ENCODE results near the gene STXBP5. TPM values are rescaled to one million over a fixed set of nuclear protein-coding genes. Genes with fewer than 3 reads are reported as not detected.

Gene STXBP5
- total RNA-seq, 1 experiment from 2014 or later: 17.9 TPM

DNA sequence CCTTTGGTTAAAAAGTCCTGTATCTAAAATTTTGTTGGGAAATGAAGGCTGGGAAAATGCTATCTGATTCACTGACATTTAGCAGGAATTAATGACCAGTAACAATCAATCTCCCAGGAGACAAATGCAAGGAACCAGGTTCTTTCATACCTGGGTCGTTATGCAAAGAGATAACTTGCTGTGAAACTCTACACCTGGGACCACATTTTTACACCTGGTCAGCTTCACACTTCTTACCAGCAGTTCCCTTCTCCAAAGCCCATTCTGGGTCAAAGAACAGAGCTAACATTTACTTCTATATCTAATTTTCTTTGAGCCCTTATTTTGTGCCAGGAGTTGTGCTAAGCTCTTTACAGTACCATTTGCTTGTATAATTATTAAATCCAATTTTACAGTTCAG lies 27.4 kb upstream of the STXBP5 start:
- H3K4me1 ChIP-seq: peaks cover 17% of the 10 kb centered on the region
- no peaks in the 10 kb centered on the region for H3K9me3 Mint-ChIP-seq (ENCODE audit: unreplicated experiment)
- TF ChIP-seq, protein P1, sequence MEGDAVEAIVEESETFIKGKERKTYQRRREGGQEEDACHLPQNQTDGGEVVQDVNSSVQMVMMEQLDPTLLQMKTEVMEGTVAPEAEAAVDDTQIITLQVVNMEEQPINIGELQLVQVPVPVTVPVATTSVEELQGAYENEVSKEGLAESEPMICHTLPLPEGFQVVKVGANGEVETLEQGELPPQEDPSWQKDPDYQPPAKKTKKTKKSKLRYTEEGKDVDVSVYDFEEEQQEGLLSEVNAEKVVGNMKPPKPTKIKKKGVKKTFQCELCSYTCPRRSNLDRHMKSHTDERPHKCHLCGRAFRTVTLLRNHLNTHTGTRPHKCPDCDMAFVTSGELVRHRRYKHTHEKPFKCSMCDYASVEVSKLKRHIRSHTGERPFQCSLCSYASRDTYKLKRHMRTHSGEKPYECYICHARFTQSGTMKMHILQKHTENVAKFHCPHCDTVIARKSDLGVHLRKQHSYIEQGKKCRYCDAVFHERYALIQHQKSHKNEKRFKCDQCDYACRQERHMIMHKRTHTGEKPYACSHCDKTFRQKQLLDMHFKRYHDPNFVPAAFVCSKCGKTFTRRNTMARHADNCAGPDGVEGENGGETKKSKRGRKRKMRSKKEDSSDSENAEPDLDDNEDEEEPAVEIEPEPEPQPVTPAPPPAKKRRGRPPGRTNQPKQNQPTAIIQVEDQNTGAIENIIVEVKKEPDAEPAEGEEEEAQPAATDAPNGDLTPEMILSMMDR (IDR thresholded peaks at IDR 0.05; ENCODE audit: insufficient read depth in 1 of 2, low read depth in 1 of 2, low read length in 1 of 2, severe bottlenecking in 1 of 2, unreplicated experiment in 1 of 2): no peak
- H3K9me3 ChIP-seq: no peaks in the 10 kb centered on the region
- no peak for DNase-seq
- H3K4me3 Mint-ChIP-seq (ENCODE audit: unreplicated experiment): no peak overlapping the region
- H3K4me3 ChIP-seq (ENCODE audit: low read depth, low read length): no peak overlapping the region
- no peaks in the 10 kb centered on the region for H3K4me1 Mint-ChIP-seq (ENCODE audit: low read depth, unreplicated experiment)
- no peaks in the 10 kb centered on the region for H3K27me3 ChIP-seq (replicated peaks; ENCODE audit: control insufficient read depth, insufficient read depth, low read length)
- CTCF ChIA-PET: no interaction called here
- no peaks in the 10 kb centered on the region for H3K27me3 Mint-ChIP-seq (ENCODE audit: insufficient read depth, unreplicated experiment)
- no peaks in the 10 kb centered on the region for H3K36me3 ChIP-seq (ENCODE audit: control insufficient read depth, insufficient read depth, low read length)
- no peaks in the 10 kb centered on the region for H3K36me3 Mint-ChIP-seq (ENCODE audit: insufficient read depth, unreplicated experiment)
- BruUV-seq (replicated peaks): no TSS peak
- intact Hi-C loops (cut with micrococcal nuclease; ENCODE audit: unreplicated experiment): no loop called here
- POLR2A ChIA-PET: no interaction called here
- no peak overlapping the region for H3K27ac Mint-ChIP-seq (ENCODE audit: unreplicated experiment)

DNA sequence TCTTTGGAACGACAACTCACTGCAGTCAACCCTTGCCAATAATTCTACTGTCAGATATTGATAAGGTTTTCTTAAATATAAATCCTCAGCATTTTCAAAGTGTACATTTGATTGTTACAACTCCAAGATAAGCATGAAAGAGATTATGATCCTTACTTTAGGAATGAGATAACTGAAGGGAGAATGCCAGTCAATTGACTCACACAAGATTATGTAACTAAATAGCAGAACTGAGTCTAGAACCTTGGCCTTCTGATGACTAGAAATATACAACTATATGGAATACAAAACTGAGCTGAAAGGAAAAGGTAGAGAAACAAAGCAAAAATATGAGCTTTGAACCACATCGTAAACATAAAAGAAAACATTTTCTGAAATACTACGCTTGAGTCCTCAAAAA lies 26.9 kb upstream of the STXBP5 start:
- H3K27ac Mint-ChIP-seq (ENCODE audit: unreplicated experiment): no peak overlapping the region
- CTCF ChIA-PET: no interaction called here
- Histone ChIP-seq H3K9me3 (no peaks in the 10 kb centered on the region), H3K4me3 (ENCODE audit: low read depth, low read length) (no peak overlapping the region), H3K4me1 (peaks cover 17% of the 10 kb centered on the region), H3K27me3 (replicated peaks; ENCODE audit: control insufficient read depth, insufficient read depth, low read length) (no peaks in the 10 kb centered on the region), H3K36me3 (ENCODE audit: control insufficient read depth, insufficient read depth, low read length) (no peaks in the 10 kb centered on the region)
- no peaks in the 10 kb centered on the region for H3K9me3 Mint-ChIP-seq (ENCODE audit: unreplicated experiment)
- no TSS peak for BruUV-seq (replicated peaks)
- TF ChIP-seq, protein P1 (IDR thresholded peaks at IDR 0.05; ENCODE audit: insufficient read depth in 1 of 2, low read depth in 1 of 2, low read length in 1 of 2, severe bottlenecking in 1 of 2, unreplicated experiment in 1 of 2): no peak
- H3K27me3 Mint-ChIP-seq (ENCODE audit: insufficient read depth, unreplicated experiment): no peaks in the 10 kb centered on the region
- intact Hi-C loops (cut with micrococcal nuclease; ENCODE audit: unreplicated experiment): no loop called here
- H3K4me1 Mint-ChIP-seq (ENCODE audit: low read depth, unreplicated experiment): no peaks in the 10 kb centered on the region
- H3K4me3 Mint-ChIP-seq (ENCODE audit: unreplicated experiment): no peak overlapping the region
- H3K36me3 Mint-ChIP-seq (ENCODE audit: insufficient read depth, unreplicated experiment): no peaks in the 10 kb centered on the region
- POLR2A ChIA-PET: no interaction called here
- no peak for DNase-seq

DNA sequence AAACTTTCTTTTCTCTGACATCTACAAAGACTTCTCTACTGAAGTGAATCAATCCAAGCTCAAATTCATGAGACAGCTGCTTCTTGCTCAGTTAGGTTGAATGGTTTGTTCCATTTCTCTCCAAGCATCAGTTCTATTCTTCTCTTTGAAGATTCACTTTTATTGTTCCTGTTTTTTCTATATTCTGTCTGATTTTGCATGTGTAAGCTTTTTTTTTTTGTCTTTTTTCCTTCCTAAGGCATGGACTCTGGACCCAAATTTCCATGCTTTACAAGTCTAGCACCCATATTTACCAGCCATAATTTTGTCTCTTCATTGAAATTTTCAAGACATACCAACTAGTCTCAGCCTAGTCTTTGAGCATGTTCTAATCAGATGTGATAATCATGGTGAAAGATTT lies 25.9 kb upstream of the STXBP5 start:
- Mint-ChIP-seq H3K4me3 (ENCODE audit: unreplicated experiment) (no peak overlapping the region), H3K27me3 (ENCODE audit: insufficient read depth, unreplicated experiment) (no peaks in the 10 kb centered on the region), H3K27ac (ENCODE audit: unreplicated experiment) (no peak overlapping the region), H3K4me1 (ENCODE audit: low read depth, unreplicated experiment) (no peaks in the 10 kb centered on the region), H3K36me3 (ENCODE audit: insufficient read depth, unreplicated experiment) (no peaks in the 10 kb centered on the region), H3K9me3 (ENCODE audit: unreplicated experiment) (no peaks in the 10 kb centered on the region)
- DNase-seq: no peak
- Histone ChIP-seq H3K4me1 (peaks cover 17% of the 10 kb centered on the region), H3K36me3 (ENCODE audit: control insufficient read depth, insufficient read depth, low read length) (no peaks in the 10 kb centered on the region), H3K9me3 (no peaks in the 10 kb centered on the region), H3K4me3 (ENCODE audit: low read depth, low read length) (no peak overlapping the region), H3K27me3 (replicated peaks; ENCODE audit: control insufficient read depth, insufficient read depth, low read length) (no peaks in the 10 kb centered on the region)
- TF ChIP-seq, protein P1 (IDR thresholded peaks at IDR 0.05; ENCODE audit: insufficient read depth in 1 of 2, low read depth in 1 of 2, low read length in 1 of 2, severe bottlenecking in 1 of 2, unreplicated experiment in 1 of 2): no peak
- ChIA-PET POLR2A (no interaction called here), CTCF (no interaction called here)
- intact Hi-C loops (cut with micrococcal nuclease; ENCODE audit: unreplicated experiment): no loop called here
- no TSS peak for BruUV-seq (replicated peaks)

All from Caco-2 (cell line).